KMS-11 (cell line): ENCODE data around the gene CCDC171.

Source experiments
- H2AFZ ChIP-seq: fragments of 200-600 bp; sonication (generic); 2 replicates; pipeline ENCODE4 v1.6.1; 2016; ENCODE audit warnings: antibody characterized with exemption, mixed run types, low read depth
- H3K27ac ChIP-seq: fragments of 200-600 bp; sonication (generic); 2 replicates; pipeline ENCODE4 v1.6.1; 2016; ENCODE audit warnings: mild to moderate bottlenecking, mixed run types
- H3K27me3 ChIP-seq: fragments of 200-600 bp; sonication (generic); 2 replicates; pipeline ENCODE4 v1.6.1; 2017; ENCODE audit warnings: mild to moderate bottlenecking, low read depth, mixed run types, moderate library complexity; ENCODE audit not compliant: insufficient read depth
- H3K36me3 ChIP-seq: fragments of 200-600 bp; sonication (generic); 2 replicates; pipeline ENCODE4 v1.6.1; 2017; ENCODE audit warnings: mild to moderate bottlenecking, mixed run types; ENCODE audit not compliant: insufficient read depth
- H3K4me1 ChIP-seq: fragments of 200-600 bp; sonication (generic); 2 replicates; pipeline ENCODE4 v1.6.1; 2016; ENCODE audit warnings: mild to moderate bottlenecking, low read depth, mixed run types; ENCODE audit not compliant: poor library complexity, severe bottlenecking
- H3K4me2 ChIP-seq: fragments of 200-600 bp; sonication (generic); 2 replicates; pipeline ENCODE4 v1.7.0; 2016; ENCODE audit warnings: mild to moderate bottlenecking, mixed run types
- H3K4me3 ChIP-seq: fragments of 200-600 bp; sonication (generic); IDR thresholded peaks from 2 replicates; pipeline ENCODE4 v1.6.1; 2017; ENCODE audit warnings: low read depth, low read length, mixed read lengths; ENCODE audit not compliant: insufficient read depth
- H3K79me2 ChIP-seq: fragments of 200-600 bp; sonication (generic); 2 replicates; pipeline ENCODE4 v1.6.1; 2016; ENCODE audit warnings: low read depth, mixed run types; ENCODE audit not compliant: insufficient read depth
- H3K9ac ChIP-seq: fragments of 200-600 bp; sonication (generic); 2 replicates; pipeline ENCODE4 v1.6.1; 2016; ENCODE audit warnings: mild to moderate bottlenecking, mixed run types
- H4K20me1 ChIP-seq: fragments of 200-600 bp; sonication (generic); 2 replicates; pipeline ENCODE4 v1.6.1; 2016; ENCODE audit warnings: mild to moderate bottlenecking, mixed run types; ENCODE audit not compliant: insufficient read depth
- CTCF ChIP-seq: fragments of 200-600 bp; sonication (generic); conservative IDR thresholded peaks from 2 replicates; pipeline ENCODE4 v1.6.1; 2017; ENCODE audit warnings: low read depth, mild to moderate bottlenecking, antibody characterized with exemption, low read length, moderate library complexity, mixed read lengths

The CCDC171 gene

GRCh38 chr9:16001856-16002255 is 449.0 kb downstream of the CCDC171 start:
- Histone ChIP-seq H3K79me2 (no peaks in the 10 kb centered on the region), H3K4me3 (no peak overlapping the region), H3K4me2 (no peak overlapping the region), H4K20me1 (no peaks in the 10 kb centered on the region), H3K9ac (no peak overlapping the region), H2AFZ (no peak overlapping the region), H3K4me1 (no peaks in the 10 kb centered on the region), H3K36me3 (no peaks in the 10 kb centered on the region), H3K27me3 (no peaks in the 10 kb centered on the region), H3K27ac (no peak overlapping the region)
- no peak for TF ChIP-seq CTCF

- Histone ChIP-seq H4K20me1 (no peaks in the 10 kb centered on the region), H3K4me2 (no peak overlapping the region), H3K27ac (no peak overlapping the region), H3K79me2 (no peaks in the 10 kb centered on the region), H3K9ac (no peak overlapping the region), H3K4me1 (no peaks in the 10 kb centered on the region), H3K36me3 (no peaks in the 10 kb centered on the region), H3K4me3 (no peak overlapping the region), H3K27me3 (no peaks in the 10 kb centered on the region), H2AFZ (no peak overlapping the region)
- no peak for TF ChIP-seq CTCF
These were observed 450.0 kb downstream of the CCDC171 start for GRCh38 chr9:16002816-16003215.

DNA sequence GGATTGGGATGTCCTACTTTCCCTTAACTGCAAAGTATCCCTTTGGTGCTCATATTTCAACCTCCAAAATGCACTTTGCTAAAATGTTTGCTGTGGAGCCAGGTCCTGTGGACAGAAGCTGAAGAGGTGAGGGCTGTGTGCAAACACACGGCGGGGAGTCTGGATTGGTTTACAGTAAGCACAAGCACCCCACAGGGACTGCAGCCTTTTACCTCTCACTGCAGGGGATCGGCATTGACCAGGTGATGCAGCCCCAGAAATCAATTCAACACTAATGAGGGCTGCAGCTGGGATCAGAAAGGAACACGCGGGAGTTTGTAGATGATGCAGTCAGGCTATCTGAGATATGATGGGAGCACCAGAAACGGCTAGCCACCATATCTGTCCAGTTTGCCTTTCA is 450.9 kb downstream of the CCDC171 start:
- H4K20me1 ChIP-seq, result no peaks in the 10 kb centered on the region
- no peak overlapping the region for H3K4me2 ChIP-seq
- H3K4me1 ChIP-seq, result no peaks in the 10 kb centered on the region
- no peak overlapping the region for H3K9ac ChIP-seq
- no peaks in the 10 kb centered on the region for H3K27me3 ChIP-seq
- H2AFZ ChIP-seq, result no peak overlapping the region
- H3K79me2 ChIP-seq, result no peaks in the 10 kb centered on the region
- H3K36me3 ChIP-seq, result no peaks in the 10 kb centered on the region
- H3K4me3 ChIP-seq, result no peak overlapping the region
- H3K27ac ChIP-seq, result no peak overlapping the region
- no peak for TF ChIP-seq CTCF

- H3K27me3 ChIP-seq, result no peaks in the 10 kb centered on the region
- H3K4me1 ChIP-seq, result no peaks in the 10 kb centered on the region
- H4K20me1 ChIP-seq, result no peaks in the 10 kb centered on the region
- H3K4me3 ChIP-seq, result no peak overlapping the region
- H3K27ac ChIP-seq, result no peak overlapping the region
- H2AFZ ChIP-seq, result no peak overlapping the region
- no peak overlapping the region for H3K9ac ChIP-seq
- H3K4me2 ChIP-seq, result no peak overlapping the region
- TF ChIP-seq CTCF, result no peak
- H3K79me2 ChIP-seq, result no peaks in the 10 kb centered on the region
- no peaks in the 10 kb centered on the region for H3K36me3 ChIP-seq
These were observed 451.8 kb downstream of the CCDC171 start for GRCh38 chr9:16004613-16005012.

- no peaks in the 10 kb centered on the region for H3K36me3 ChIP-seq
- H2AFZ ChIP-seq, result no peak overlapping the region
- H3K79me2 ChIP-seq, result no peaks in the 10 kb centered on the region
- no peak overlapping the region for H3K27ac ChIP-seq
- TF ChIP-seq CTCF, result no peak
- H3K9ac ChIP-seq, result no peak overlapping the region
- H3K27me3 ChIP-seq, result no peaks in the 10 kb centered on the region
- H3K4me3 ChIP-seq, result no peak overlapping the region
- no peaks in the 10 kb centered on the region for H4K20me1 ChIP-seq
- no peaks in the 10 kb centered on the region for H3K4me1 ChIP-seq
- H3K4me2 ChIP-seq, result no peak overlapping the region
These were observed 457.4 kb downstream of the CCDC171 start for GRCh38 chr9:16010221-16010620.
